Measurements from ENCODE around the gene GOLGA8B.
A peak's percentile ranks its signal among the peaks of the same experiment; 100 is the strongest.
"Not testable (repeated sequence)": the region's sequence is repeated elsewhere in the genome, so short reads cannot be mapped to it uniquely, and the experiment has no call there.

The GOLGA8B gene

DNA sequence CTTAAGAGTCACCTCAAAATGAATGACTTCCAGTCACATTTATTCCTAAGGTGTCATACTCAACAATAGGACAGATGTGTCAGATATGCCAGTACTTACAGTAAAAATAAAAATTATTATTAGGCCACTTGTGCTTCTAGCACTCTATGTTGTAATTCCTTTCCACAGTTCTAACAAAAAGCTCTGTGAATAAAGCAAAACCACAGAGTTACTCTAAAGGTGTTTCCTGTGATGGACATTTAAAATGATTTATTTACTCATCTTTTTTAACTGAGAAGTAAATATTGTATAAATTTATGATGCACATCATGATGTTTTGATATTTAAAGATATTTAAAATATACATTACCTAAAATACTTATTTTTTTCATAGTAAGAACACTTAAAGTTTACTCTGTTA lies 13.9 kb upstream of the GOLGA8B start:
- no peak for DNase-seq

DNA sequence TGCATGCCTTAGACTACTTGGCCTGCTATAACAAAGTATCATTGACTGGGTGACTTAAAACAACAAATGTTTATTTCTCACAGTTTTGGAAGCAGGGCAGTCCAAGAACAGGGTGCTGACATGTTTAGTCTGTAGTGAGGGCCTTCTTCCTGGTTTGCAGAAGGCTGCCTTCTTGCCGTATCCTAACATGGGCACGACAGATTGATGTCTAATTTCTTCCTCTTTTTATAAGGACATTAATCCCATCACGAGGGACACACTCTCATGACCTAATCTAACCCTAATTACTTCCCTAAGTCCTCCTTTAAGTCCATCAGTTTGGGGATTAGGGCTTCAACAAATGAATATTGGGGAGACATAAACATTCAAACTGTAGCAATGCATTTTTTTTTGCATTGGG lies 10.9 kb upstream of the GOLGA8B start:
- no peak for DNase-seq

GRCh38 chr15:34591306-34591705 lies 7.9 kb upstream of the GOLGA8B start:
- no peak for DNase-seq

DNA sequence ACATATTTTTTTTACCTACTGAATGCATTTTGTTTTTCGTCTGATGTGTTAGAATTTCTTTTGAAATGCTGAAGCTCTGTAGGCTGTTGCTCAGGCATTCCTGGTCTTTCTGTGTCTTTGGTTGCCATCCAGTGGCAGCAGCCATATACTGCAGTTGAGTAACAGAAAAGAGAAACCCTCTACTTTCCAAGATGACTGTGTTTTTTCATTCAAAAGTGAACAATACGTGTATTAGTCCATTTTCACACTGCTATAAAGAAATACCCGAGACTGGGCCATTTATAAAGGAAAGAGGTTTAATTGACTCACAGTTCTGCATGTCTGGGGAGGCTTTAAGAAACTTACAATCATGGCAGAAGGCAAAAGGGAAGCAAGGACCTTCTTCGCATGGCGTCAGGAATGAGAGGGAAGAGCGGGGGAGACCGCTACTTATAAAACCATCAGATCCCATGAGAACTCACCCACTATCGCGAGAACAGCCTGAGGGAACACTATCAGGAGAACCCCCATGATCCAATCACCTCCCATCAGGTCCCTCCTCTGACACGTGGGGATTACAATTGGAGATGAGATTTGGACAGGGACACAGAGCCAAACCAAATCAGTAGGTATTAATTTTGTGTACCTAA lies 4.7 kb upstream of the GOLGA8B start:
- DNase-seq = peak; percentile 55

- DNase-seq = not testable (repeated sequence)
Measured at GRCh38 chr15:34585966-34586365, 2.5 kb upstream of the GOLGA8B start.

GRCh38 chr15:34584996-34585395 lies 1.5 kb upstream of the GOLGA8B start:
- DNase-seq = no peak

- DNase-seq = no peak
Measured at GRCh38 chr15:34584330-34584668, 848 bp upstream of the GOLGA8B start.

GRCh38 chr15:34582461-34583371 lies 735 bp downstream of the GOLGA8B start:
- DNase-seq = peak; percentile 47

- DNase-seq = not testable (repeated sequence)
Measured at GRCh38 chr15:34581687-34582460, 1.6 kb downstream of the GOLGA8B start.

- DNase-seq = no peak
Measured at GRCh38 chr15:34581043-34581365, 2.4 kb downstream of the GOLGA8B start.

- DNase-seq = not testable (repeated sequence)
Measured at GRCh38 chr15:34580251-34581042, 3.0 kb downstream of the GOLGA8B start.

DNA sequence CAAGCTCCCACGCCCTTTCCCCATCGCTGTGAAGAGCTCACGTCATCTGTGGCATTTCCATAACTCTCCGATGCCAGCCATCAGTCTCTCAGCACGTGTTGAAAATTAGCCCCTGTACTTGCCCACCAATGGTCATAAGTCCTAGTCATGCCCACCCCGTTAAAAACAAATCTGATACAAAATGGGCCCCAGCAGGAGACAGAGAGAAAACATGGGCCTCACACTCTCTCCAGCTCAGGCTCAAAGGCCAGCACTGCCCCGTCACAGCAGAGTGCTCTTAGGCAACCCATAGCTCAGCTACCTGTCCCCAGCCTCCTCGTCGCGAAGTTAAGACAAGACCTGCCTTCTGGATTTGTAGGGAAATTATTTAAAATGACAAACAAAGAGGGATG lies 5.2 kb downstream of the GOLGA8B start:
- DNase-seq = no peak

DNA sequence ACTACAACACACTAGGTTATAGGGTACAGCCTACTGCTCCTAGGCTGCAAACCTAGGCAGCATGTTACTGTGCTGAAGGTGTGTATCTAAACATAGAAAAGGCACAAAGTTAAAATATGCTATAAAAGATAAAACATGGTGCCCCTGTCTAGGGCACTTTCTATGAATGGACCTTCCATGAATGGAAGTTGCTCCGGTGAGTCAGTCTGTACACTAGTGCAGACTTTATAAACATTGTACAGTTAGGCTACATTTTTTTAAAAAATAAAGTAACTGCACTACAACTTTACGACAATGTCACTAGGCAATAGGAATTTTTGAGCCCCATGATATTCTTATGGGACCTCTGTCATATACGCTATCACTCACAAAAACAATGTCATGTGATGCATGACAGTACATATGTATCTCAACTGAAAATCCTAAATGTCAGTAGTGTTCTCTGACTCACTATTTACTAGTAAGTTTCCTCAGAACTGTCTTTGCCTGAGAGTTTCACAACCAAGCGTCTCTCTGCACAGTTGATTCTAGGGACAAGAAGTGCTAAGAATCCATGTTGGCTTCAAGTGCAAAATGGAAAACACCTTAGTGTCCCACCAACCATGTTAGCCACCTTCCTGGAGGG lies 5.7 kb downstream of the GOLGA8B start:
- DNase-seq = not testable (repeated sequence)

- not testable (repeated sequence) for DNase-seq
Measured at GRCh38 chr15:34575035-34575434, 8.4 kb downstream of the GOLGA8B start.

DNA sequence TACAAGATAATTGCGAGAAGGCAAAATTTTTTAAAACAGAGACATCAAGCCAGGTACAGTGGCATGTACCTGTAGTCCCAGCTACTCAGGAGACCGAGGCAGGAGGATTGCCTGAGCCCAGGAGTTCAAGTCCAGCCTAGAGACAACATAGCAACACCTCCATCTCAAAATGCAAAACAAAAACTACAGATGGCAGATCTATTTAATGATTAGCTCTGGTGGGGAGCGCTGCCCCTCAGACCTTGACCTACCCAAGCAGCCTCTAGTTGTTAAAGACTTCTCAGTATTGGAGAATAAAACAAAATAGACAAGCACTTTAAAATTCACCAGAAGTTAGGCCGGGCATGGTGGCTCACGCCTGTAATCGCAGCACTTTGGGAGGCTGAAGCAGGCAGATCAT lies 10.5 kb downstream of the GOLGA8B start:
- not testable (repeated sequence) for DNase-seq

DNA sequence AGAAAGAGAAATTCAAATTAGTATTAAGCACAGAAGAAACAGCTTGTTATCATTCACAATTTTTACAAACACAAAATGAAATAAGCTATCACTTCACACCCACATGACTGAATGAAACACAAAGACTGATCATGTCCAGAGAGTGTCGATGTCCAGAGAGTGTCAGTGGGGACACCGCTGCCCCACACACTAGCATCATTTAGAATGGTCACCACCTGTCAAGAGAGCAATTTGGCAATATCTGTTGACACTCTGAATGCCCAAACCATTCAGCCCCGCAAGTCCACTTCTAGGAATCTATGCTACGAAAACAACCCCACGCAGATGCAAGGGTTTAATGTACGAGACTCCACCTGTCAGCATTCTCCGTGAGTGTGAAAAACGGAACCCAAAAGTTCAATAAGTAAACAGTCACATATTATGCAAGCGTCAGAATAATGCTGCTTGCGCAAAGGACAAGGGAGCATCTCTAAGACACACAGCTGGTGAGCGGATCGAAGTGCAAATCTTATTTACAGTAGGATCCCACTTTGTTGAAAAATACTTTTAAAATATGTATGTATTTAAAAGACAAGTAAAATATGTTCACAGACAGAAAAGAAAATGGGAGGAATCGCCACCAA lies 11.3 kb downstream of the GOLGA8B start:
- DNase-seq = not testable (repeated sequence)

- DNase-seq = not testable (repeated sequence)
Measured at GRCh38 chr15:34569670-34570396, 13.6 kb downstream of the GOLGA8B start.

GRCh38 chr15:34567174-34567573 lies 16.3 kb downstream of the GOLGA8B start:
- DNase-seq = not testable (repeated sequence)

DNA sequence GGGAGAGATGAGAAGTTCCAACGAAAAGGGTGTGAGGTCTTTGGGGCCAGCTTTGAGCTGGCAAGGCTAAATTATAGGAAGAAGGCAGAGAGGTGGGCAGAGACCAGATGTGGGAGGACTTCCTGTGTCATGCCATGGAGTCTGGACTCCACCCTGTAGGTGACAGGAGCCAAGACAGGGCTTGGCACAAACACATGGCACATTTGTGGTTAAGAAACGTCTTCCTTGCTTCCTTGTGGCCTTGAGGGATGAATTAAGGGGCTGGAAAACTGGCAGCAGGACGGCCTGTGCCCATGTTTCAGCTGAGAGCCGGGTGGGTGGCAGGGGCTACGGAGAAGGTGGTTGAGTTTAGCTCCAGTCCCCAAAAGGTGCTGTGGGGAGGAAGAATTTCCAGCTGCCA lies 18.7 kb downstream of the GOLGA8B start:
- DNase-seq = not testable (repeated sequence)

DNA sequence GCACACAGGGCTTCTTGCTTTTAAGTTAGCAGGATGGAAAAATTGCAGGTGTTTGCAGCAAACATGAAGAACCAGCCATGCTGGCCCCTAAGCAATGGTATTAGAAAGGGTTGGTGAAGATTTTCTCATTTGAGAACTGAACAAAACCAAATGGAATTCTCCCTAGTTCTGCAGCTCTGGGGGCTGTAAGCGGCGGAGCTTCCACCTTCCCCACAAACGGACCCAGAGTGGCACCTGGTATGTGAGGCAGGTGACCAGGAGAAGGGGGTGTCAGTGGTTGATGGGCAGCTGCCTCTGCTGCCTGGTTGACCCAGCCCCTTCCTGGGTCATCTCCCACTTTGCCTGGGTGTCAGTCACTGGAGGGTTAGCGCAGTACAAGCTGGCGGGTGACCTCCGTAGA lies 22.6 kb downstream of the GOLGA8B start:
- DNase-seq = not testable (repeated sequence)

GRCh38 chr15:34559764-34560163 lies 23.7 kb downstream of the GOLGA8B start:
- not testable (repeated sequence) for DNase-seq
